Measurements from ENCODE around the gene HGS.
A peak's percentile ranks its signal among the peaks of the same experiment; 100 is the strongest.
"Not testable (repeated sequence)": the region's sequence is repeated elsewhere in the genome, so short reads cannot be mapped to it uniquely, and the experiment has no call there.

HGS gene

DNA sequence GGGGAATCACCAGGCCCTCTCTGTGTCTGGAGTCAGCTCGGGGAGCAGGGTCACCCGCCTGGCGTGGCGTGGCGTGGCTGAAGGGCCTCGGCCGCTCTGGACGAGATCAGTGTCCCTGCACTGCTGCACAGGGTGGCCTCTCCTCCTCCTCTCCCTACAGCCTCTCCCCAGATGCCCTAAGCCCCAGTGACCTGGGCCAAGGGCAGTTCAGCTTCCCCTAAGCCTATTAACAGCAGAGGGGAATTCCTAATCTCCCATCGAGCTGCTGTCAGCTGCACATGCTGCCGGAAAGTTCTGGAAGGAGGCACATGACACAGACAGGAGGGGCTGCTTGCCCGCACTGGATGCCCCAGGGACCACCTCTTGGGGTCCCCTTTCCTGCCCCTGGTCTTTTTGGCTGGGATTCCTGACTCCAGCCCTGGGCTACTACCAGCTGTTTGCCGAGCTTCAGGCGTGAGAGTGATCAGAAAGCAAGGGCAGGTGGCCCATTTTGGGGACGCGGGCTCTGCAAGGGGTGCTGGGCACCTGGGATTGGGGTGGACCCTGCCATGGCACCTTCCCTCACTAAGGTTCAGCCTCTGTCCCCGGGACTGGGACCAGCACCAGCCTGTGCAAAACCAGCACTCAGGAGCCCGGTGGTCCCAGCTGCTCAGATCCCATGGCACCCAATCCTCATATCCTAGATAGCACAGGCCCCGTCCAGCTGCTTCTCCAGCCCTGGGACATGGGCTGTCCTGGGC is 28.3 kb upstream of the HGS start:
- DNase-seq (ENCODE audit: low read depth), result no peak

DNA sequence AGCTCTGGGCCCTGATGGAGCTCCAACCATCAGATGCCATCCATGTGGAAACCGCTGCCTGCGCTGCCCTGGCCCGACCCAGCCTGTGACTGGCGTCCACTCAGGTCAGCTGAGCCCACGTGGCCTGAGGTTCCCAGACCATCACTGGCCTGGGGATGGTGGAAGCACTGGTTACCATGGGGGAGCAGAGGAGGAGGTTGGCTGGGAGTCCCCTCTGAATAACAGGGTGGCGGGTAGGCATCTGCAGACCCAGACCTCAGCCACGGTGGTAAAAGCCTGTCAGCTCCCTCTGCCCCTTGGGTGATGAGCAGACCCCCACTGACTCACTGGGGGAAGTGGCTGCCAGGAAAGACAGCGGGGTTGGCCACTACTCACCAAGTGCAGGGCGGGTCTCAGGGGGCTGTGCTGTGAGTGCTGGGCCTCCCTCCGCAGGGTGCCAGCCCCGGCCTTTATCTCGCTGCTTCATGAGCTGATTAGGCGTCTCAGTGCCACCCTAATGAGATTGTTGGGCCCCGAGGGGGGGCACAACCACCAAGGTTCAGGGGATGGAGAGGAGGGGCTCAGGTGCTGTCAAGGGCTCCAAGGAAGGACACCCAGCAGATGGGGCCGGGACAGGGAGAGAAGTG is 27.6 kb upstream of the HGS start, which contains the start of gene PDE6G:
Gene PDE6G (minus strand): TSS at position 425 of the 626 bp plus-strand sequence. CDS start 3,237 bp downstream, outside the sequence.
- no peak for DNase-seq (ENCODE audit: low read depth)

DNA sequence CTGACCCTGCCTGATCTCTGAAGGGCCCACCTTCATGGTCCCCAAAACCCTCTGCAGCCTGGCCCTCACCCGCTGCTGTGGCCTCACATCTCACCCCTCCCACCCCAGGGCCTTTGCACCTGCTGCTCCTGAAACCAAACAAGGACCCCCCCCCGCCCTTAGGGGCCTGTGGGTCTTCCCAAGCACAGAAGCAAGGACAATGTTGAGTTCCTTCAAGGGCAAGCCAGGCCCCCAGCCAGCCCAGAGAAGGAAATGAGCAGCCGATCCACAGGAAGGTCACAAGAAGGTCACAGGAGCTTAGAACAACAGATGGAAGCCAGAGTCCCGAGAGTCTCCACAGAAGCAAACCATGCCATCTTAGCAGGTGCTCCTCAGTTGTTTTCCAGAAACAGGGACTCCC is 27.0 kb upstream of the HGS start:
- DNase-seq (ENCODE audit: low read depth), result no peak

DNA sequence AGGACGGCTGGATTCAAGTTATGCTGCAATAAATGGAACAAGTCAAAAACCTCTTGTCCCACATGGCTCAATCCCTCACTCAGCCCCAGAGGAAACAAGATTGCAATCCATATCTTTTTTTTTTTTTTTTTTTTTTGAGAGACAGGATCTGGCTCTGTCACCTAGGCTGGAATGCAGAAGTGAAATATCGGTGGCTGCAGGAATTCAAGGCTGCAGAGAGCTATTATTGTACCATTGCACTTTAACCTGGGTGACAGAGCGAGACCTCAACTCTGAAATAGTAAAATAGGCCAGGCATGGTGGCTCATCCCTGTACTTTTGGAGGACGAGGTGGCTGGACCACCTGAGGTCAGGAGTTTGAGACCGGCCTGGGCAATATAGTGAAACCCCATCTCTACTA is 24.8 kb upstream of the HGS start:
- DNase-seq (ENCODE audit: low read depth), result no peak

DNA sequence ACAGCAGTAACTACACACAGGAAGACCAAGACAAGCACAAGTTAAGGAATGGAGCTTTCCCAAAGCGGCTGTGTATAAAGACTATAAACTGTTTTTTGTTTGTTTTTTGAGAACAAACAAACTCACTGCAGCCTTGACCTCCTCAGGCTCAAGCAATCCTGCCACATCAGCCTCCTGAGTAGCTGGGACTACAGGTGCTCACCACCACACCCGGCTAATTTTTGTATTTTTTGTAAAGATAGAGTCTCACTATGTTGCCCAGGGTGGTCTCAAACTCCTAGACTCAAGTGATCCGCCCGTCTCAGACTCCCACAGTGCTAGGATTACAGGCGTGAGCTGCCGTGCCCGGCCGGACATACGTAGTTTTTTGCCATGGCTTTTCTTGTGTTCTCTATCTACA is 23.4 kb upstream of the HGS start:
- no peak for DNase-seq (ENCODE audit: low read depth)

DNA sequence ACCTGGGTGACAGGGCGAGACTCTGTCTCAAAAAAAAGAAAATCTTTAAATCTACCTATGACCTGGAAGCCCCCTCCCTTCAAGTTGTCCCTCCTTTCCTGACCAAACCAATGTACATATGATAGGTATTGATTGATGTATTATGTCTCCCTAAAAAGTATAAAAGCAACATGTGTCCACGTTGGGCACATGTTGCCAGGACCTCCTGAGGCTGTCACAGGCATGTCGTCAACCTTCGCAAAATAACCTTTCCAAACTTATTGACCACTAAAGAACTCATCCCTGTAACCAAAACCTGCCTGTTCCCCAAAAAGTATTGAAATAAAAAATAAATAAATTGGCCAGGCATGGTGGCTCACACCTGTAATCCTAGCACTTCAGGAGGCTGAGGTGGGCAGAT is 21.8 kb upstream of the HGS start:
- no peak for DNase-seq (ENCODE audit: low read depth)

DNA sequence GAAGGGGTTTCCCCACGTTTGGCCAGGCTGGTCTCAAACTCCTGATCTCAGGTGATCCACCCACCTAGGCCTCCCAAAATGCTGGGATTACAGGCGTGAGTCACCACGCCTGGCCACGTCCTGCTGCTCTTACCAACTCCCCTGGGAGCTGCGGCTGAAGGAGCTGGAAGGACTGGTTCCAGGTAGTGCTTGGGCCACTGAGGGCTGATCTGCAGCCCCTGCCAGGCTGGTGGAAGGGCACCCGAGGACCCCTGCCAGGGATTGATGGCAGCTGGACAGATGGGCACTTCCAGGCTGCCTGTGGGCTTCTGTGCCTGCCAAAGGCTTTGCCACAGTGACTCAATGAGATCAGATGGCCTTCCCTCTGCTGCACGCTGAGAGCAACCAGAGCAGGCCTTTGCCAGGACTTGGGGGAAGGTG is 19.8 kb upstream of the HGS start:
- DNase-seq (ENCODE audit: low read depth), result no peak

DNA sequence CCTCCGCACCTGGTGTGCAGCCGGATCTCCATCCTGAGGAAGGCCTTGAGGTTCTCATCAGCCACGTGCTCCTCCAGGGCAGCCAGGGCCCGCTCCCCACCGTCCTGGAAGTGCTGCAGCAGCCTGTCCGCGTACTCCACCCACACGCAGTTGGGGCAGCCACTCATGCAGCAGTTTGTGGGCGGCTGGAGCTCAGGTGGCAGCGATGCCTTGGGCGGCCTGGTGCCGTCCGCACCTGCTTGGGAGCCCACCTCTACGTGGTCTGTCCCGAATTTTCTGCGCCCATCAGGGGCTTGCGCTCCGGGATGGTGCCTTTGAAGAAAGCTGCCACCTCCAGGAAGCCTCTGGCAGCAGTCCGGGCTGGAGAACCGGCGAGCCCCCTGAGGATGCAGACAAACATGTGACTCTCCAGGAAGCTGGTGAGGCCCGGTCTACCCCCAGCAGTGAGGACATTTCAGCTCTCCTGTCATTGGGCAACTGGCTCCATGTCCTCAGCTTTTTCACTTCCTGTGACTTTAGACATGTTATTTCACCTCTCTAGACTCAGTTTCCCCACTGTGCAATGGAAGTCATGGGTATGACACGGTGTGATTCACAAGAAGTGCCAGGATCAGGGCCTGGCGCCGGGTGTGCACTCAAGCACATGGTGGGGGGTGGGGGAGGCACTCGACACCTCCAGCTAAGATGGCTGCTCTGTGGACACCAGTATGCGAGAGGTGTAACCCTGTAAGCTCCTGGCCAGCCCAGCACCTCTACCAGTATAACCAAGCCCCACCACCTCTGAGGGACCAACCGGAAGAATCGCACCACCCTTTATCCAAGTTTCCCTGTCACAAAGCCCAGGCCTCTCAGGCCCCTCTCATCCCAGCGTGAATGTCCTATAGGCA is 18.4 kb upstream of the HGS start:
- DNase-seq (ENCODE audit: low read depth), result no peak

DNA sequence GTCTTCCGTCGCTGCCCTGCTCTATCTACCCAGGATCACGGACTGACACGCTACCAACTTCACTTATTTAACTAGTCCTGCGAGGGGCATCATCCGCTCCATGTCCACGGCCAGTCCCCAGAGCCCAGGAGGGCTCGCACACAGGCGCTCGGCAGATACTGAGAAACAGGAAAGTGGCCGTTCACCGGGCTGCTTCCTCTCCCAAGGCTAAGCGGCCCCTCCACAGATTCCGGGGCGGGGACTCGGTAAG is 17.8 kb upstream of the HGS start:
- DNase-seq (ENCODE audit: low read depth), result no peak

DNA sequence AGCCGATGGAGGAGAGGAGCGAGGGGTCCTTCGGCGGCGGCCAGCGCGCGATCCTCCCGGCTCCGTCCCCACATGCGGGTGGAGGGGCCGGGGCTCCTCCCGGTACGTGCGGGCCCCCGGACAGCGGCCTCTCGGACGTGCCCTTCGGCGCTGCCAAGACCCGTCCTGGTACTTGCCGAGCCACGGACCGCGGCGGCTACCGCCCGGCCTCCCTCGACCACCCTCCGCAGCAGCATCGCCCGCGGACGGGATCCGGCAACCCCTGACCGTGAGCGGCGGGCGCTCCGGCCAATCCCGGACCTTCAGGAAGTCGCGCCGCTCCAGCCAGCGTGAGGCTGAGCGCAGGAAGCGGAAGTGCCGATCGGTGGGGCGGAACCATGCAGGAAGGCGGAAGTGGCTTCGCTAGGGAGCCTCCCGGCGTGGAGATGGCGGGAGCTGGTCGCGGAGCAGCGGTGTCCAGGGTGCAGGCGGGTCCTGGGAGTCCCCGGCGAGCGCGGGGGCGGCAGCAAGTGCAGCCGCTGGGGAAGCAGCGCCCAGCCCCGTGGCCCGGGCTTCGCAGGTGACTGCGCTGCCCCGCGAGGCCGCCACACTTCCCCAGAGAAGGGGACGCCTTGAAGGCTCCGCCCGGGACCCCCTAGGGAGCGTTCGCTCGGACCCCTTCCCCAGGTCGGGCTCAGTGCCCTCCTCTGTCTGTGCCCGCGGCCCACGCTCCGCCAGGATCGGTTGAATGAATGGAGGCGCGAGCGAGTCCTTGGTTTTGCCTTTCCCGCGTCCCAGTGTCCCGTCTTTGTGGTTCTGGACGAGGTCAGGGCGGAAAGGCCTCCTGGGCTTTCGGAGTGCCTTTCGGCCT is 17.2 kb upstream of the HGS start, which contains the start of the genes CCDC137 and OXLD1:
Gene CCDC137 (plus strand): TSS at position 396 of the 850 bp plus-strand sequence. CDS start 30 bp downstream, at position 426.
Gene OXLD1 (minus strand): TSS at position 264 of the 850 bp plus-strand sequence. CDS start 28 bp downstream, at position 236.
- DNase-seq (ENCODE audit: low read depth), result peak; percentile 74

DNA sequence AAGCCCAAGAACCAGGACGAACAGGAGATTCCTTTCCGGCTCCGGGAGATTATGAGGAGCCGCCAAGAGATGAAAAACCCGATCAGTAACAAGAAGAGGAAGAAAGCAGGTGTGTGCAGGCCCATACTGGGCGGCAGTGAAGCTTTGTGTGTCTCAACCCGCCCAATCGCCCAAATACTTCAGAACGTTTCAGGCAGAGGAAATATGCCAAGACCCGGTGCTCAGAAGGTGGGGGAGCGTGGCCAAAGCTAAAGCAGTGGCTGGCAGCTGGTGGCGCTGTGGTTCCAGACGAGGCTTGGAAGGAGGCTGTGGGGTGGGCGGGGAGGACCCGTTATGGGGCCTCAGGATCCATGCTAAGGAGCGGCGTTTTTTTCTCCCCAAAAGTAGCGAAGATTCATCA is 16.1 kb upstream of the HGS start:
- DNase-seq (ENCODE audit: low read depth), result no peak

DNA sequence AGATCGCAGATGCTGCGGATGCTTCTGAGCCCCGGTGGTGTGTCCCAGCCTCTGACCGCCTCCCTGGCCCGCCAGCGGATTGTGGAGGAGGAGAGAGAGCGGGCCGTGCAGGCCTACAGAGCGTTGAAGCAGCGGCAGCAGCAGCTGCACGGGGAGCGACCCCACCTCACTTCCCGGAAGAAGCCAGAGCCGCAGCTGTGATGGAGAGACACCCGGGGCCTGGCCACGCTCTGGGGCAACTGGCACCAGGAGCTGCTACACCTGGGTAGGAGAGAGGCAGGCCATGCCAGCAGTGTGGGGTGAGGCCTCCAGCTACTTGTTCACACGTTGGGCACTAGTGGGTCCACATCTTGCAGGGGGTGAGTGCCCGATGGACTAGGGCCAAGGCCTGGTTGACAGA is 11.3 kb upstream of the HGS start:
- DNase-seq (ENCODE audit: low read depth), result no peak

DNA sequence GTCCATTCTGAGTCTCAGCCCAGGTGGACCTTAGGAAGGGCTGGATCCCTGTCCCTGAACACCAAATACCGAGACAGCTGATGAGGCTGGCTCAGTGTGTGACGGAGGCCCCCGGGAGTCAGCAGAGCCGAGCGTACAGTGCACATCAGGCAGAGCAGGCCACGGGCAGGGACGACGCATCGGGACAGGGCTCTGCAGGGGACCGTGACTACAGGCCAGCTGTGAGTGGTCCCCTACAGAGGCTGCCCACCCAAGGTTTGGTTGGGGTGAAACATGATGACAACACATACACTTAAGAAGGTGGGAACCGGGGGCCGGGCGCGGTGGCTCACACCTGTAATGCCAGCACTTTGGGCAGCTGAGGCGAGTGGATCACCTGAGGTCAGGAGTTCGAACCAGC is 10.9 kb upstream of the HGS start:
- no peak for DNase-seq (ENCODE audit: low read depth)

DNA sequence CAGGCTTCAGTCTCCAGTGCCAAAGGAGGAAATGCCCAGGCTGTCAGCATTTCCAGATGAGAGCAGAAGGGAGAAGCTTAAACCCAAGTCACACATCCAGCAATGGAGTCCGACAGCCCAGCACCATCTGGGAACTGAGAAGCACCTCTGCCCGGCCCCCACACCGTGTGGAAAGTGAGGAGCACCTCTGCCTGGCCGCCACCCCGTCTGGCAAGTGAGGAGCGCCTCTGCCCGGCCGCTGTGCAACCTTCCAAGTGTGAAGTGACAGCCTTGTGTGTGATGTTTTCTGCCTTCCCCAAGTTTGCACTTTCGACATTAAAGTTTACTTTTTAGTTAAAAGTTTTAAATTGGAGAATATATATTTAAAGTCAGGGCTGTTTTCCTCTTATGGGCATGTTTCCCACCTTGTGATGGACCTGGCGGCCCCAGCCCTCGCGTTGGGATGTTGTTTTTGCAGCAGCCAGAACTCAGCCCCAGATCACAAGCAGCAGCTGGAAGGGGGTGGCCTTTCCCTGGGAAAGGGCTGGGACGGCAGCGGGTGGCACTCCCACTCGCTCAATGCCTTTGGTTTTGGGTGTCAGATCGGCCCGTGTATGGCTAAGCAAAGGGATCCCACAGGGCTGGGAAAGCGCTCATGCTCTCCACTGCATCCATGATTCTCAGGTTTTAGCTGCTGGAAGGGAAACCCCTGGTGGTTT is 10.1 kb upstream of the HGS start:
- no peak for DNase-seq (ENCODE audit: low read depth)

DNA sequence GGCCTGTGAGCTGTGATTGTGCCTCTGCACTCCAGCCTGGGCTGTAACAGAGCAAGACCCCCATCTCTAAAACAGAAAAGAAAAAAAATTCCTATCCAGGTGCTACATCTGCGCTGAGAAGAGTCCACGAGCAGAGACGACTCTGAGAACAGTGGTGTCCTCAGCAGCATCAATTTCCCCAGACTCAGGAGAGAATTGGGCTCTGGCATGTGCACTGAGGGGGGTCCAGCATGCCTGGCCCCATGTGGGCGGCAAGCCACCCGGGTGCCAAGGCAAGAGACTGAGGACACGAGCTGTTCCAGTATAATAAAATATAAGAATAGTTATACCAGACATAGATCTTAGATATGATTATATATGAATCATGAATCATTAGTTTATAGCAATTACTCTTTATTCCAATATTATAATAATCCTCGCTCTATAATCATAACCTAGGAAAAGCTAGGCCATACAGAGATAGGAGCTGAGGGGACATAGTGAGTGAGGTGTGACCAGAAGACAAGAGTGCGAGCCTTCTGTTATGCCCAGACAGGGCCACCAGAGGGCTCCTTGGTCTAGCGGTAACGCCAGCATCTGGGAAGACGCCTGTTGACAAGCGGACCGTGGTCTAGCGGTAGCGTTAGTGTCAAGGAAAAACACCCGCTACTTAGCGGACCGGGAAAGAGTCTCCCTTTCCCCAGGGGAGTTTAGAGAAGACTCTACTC is 8.1 kb upstream of the HGS start:
- DNase-seq (ENCODE audit: low read depth), result not testable (repeated sequence)

DNA sequence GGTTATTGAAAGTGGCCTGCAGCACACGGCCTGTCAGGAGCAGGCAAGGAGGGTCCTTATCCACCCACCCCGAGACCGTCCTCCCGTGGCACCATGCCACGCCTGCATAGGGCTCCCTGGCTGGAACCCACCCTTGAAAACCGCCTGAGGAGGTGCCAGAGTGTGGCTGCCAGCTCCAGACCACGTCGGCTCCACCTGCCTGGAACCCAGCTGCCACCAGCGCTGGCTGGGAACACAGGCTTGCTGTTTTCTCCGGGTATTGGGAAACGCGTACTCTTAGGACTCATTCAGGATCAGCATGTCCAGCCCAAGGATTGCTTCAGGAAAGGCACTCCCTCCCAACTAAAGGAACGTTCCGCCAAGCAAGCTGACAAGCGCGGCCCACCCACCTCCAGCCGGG is 6.9 kb upstream of the HGS start:
- DNase-seq (ENCODE audit: low read depth), result no peak

DNA sequence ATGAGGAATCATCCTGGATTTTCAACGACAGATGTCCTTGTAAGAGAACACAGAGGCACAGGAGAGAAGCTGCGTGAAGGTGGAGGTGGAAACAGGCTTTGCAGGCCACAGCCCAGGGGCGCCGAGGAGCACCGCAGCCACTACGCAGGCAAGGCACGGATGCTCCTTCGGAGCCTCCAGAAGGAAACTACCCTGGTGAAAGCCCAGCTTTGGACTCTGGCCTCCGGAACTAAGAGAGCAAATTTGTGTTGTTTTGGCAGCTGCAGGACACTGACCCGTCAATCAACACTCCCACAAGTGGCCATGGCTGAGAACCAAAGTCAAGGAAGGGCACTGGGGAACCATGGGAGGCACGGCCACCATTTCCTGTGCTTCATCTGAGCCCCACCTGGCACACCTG is 3.7 kb upstream of the HGS start:
- DNase-seq (ENCODE audit: low read depth), result no peak

DNA sequence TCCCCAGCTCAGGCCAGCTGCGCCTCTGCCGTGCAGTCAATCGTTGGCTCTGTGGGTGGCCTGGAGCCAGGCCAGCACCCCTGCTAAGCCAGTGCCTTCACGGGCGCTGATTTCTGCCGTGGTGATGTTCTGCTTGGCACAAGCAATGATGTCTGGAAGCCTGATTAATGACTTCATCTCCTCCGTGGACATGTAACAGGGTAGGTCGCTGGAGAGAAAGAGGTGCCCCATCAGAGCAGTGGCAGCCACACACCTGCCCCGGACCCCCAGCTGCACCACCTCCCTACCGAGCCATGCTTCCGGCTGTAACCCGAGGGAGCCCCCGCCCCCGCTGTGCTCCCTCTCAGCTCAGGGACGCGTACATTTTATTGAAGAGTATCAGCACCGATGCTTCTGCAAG is 2.1 kb upstream of the HGS start:
- DNase-seq (ENCODE audit: low read depth), result no peak

DNA sequence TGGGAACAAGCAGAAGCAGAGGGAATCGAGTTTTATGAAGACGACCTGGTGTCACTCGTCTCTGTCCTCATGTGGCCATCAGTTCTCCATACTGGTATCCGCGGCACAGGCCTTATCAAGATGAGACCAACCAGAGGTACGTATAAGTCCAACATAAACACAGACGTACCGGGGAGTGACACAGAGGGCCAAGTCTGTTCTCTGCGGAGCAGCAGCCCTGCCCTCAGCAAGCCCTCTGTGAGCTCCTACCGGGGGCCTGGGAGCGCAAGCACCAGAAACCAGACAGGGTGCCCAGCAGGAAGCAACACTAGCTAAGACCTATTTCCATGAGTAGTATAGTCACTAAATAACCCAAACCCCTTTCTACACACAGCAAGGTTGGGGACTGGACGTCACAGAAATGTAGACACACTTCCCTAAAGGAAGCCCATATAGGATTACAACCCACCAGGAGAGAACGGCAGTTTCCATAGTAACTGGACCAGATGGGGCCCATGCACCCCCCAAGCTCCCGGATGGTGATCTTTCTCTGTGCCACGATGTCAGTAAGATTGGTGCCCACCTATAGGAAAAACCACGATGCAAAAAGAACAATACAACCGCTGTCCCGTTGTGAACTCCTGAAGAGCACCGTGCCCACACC is 1.1 kb upstream of the HGS start:
- no peak for DNase-seq (ENCODE audit: low read depth)

DNA sequence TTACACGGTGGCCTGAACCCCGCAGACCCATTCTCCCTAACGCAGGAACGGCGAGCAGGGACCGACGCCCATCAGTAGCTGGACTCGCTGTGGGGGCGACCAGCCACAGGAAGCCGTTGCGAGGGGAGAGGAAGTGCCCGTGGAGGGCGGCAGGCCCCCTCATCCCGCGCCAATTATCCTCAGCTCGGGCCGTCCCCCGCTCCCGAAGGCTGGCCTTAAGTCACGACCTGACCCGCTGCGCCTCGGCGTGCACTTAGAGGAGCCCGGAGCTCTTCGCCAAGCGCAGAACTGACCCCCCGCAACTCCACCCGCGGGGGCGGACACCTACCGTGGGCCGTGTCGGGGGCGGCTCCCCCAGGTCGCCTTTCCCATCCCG is 615 bp upstream of the HGS start:
- DNase-seq (ENCODE audit: low read depth), result no peak

Data from non-pigmented ciliary epithelial cell (primary cell).